ENCODE measurements around the gene NCBP3. TPM values are rescaled to one million over a fixed set of nuclear protein-coding genes. Genes with fewer than 3 reads are reported as not detected.

Gene NCBP3
- total and polyA plus RNA-seq, 2 of the 8 experiments (the other 6 are each of a cell fraction or from before 2014, with no cell fraction given): 19.6 to 46.1 TPM

- TF ChIP-seq CBX8 (IDR thresholded peaks at IDR 0.05; ENCODE audit: borderline replicate concordance, low read depth, low read length) (no peak), SUZ12 (IDR thresholded peaks at IDR 0.05; ENCODE audit: low read length) (no peak), SRF (IDR thresholded peaks at IDR 0.05; ENCODE audit: low read depth, low read length) (no peak), GABPA (IDR thresholded peaks at IDR 0.05; ENCODE audit: borderline replicate concordance, insufficient read depth, low read length) (no peak), NANOG (IDR thresholded peaks at IDR 0.05; ENCODE audit: insufficient read depth, low read depth, low read length, poor library complexity, severe bottlenecking) (no peak), POLR2AphosphoS5 (IDR thresholded peaks at IDR 0.05; ENCODE audit: low read depth, low read length) (no peak), SAP30 (IDR thresholded peaks at IDR 0.05; ENCODE audit: insufficient read depth, insufficient replicate concordance, low read length) (no peak), TAF7 (optimal IDR thresholded peaks at IDR 0.05; ENCODE audit: borderline replicate concordance, low read depth, low read length) (no peak), POLR2A (IDR thresholded peaks at IDR 0.05; ENCODE audit: control extremely low read depth in 1 of 2, low read depth in 2 of 2, low read length in 2 of 2) (no peak), TCF12 (IDR thresholded peaks at IDR 0.05; ENCODE audit: low read depth, low read length) (no peak)
Observed at GRCh38 chr17:3891626-3892094, 45.6 kb upstream of the NCBP3 start (continued).
